GM19099 (cell line): ENCODE data around the gene XYLB.

Source experiments
- POLR2A ChIP-seq: IDR thresholded peaks from 3 replicates; pipeline ENCODE4 v1.6.1; 2011; ENCODE audit warnings: low read depth; ENCODE audit not compliant: insufficient read length; ENCODE audit errors: extremely low read depth

XYLB gene

GRCh38 chr3:38397320-38397719 lies 50.7 kb downstream of the XYLB start:
- TF ChIP-seq POLR2A, result no peak

GRCh38 chr3:38401246-38401962 lies 54.8 kb downstream of the XYLB start:
- no peak for TF ChIP-seq POLR2A

- TF ChIP-seq POLR2A, result no peak
These were observed 57.7 kb downstream of the XYLB start for GRCh38 chr3:38404286-38404685.

GRCh38 chr3:38411591-38411990 lies 65.0 kb downstream of the XYLB start:
- TF ChIP-seq POLR2A, result no peak

DNA sequence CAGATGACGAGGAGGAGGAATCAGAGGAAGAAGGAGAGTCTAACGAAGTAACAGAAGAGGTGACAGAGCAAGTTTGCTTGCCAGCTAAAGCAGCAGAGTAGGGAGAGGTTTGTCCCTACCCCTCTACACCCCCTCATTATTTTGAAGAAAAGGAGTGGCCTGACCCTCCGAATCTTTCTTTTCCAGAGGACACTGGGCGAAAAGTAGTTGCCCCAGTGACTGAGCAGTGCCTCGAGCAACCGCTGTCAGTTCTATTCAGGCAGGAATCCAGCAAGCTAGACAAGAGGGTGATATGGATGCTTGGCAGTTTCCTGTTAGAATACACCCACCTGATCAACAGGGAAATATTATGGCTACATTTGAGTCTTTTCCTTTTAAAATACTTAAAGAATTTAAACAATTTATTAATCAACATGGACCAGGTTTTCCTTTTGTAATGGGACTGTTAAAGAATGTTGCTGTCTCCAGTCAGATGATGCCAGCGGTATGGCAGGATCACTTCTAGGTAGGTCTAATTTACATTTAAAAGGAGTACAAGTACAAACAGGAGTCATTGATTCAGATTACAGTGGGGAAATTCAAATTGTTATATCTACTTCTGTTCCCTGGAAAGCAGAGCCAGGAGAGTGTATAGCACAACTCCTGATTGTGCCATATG lies 75.2 kb downstream of the XYLB start:
- TF ChIP-seq POLR2A, result no peak

DNA sequence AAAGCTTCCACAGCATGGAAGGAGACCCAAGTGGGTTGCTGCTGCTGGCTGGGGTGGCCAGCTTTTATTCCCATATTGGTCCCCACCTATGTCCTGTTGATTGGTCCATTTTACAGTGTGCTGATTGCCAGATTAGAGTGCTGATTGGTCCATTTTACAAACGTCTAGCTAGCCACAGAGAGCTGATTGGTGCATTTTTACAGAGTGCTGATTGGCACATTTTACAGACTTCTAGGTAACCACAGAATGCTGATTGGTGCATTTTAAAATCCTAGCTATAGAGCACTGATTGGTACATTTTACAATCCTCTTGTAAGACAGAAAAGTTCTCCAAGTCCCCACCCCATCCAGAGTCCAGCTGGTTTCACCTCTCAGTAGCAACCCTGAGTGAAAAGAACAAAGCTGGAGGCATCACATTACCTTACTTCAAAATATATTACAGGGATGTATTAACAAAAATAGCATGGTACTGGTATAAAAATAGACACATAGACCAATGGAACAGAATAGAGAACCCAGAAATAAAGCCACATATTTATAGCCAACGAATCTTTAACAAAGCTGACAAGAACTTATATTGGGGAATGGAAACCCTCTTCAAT lies 99.6 kb downstream of the XYLB start:
- no peak for TF ChIP-seq POLR2A

- no peak for TF ChIP-seq POLR2A
These were observed 100.2 kb downstream of the XYLB start for GRCh38 chr3:38446812-38447211.

- no peak for TF ChIP-seq POLR2A
These were observed 104.3 kb downstream of the XYLB start for GRCh38 chr3:38450853-38451252.

DNA sequence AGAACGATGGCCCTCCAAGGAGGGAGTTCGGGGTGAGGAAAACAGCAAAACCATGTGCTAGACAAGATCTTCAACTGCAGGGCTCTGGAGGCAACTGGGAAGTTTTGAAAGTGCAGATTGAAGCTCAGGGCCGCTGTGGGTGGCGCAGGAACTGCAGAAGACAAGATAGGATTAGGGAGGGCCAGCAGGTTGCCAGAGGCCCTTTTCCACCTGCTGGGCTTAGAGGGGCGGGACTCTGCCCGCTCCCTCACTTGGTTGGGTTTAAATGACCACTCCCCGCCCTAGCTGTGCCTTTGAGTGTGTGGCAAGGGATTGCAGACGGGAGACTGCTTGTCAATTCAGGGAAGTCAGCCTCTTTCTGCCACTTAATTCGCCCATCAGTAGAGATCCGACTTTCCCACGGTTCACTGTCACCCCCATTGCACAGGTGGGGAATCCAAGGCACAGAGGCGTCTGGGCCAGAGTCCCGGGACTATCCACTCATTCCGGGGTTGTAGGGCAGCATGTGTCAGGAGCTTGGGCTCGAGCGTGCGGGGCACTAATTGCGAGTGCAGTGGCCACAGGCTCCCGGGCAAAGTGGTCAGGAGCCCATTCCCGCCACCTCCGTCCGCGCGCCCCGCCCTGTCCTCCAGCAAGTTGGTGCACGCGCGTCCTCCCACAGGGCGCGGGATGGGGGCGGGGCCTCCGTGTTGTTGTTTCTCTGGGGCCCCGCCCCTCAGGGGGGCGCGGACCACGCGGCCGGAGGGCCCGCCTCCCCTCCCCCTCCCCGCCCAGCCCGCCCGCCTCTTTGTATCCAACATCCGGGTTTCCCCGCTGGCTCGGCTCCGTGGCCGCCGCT lies 106.7 kb downstream of the XYLB start, which contains the start of gene ACVR2B:
Gene ACVR2B (plus strand): TSS at position 816 of the 838 bp plus-strand sequence. CDS start 433 bp downstream, outside the sequence.
- no peak for TF ChIP-seq POLR2A

DNA sequence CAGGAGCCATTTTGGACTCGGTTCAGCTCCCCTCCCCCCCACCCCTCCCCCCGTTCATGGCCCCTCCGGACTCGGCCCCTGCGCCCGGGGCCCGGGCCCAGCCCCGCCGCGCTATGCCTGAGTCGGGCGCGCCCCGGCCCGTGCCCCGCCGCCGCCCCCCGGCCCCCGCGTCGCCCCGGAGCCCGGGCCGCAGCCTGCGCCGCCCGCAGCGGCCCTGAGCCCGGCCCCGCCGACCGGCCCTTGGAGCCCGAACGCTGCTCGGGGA lies 107.3 kb downstream of the XYLB start:
- TF ChIP-seq POLR2A, result no peak

DNA sequence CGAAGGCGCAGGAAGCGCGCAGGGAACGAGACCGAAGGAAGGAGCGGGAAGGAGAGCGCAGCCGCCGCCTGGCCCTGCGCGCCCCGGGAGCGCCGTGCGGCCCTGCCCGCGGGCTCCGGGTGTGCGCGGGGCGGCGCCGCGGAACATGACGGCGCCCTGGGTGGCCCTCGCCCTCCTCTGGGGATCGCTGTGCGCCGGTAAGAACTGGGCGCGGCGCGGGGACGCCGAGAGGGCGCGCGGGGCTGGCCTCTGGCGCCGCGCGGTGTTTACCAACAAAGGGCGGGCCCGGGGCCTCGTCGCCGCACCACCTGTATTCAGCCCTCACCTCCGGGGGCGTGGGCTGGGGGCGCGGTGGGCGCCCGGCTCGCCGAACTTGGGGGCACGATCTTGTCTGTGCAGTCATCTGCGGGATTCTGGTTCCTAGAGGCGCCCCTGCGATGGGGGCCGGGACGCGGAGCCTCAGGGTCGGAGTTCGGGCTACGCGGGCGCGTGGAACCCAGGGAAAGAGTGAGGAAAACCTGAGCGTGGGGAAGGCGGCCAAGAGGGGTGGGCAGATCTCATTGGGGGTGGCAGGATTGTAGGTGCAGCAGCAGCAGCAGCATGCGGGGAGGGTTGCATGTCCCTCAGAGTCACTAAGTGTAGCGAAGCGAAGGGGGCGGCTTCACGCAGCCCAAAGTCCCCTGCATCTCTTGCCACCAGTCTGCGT lies 107.7 kb downstream of the XYLB start:
- no peak for TF ChIP-seq POLR2A

DNA sequence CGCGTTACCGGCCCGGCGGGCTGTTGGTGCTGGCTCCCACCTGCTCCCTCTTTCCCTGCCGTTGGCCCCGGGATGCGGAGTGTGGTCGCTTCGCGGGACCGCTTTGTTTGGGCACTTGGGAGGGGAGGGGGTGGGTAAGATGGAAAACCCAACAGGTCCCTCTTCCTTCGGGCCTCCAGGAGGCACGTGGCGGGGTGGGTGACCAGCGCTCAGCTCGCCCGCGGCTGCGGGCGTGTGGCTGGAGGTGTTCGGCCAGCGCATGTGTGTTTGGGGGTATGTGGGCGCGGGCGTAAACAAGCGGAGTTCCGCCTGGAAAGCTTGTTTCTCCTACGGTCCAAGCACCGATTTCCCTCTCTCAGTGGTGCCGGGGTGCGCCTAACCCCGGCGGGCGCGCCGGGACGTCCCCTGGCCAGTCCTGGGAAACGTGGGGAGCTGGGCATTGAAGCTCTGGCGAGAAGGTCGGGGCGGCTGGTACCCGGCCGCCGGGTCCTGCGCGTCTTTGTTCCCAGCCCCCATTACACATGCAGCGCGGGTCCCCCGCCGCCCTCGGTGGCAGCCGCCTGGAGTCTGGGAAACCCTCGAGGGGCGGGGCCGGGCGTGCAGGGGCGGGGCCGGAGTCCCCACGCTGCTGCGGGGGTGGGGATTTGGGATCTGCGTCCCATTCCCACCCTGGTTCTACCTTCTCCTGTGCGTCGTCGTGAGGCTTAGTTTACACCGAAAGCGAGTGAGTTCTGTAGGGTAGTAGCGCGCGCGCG lies 108.5 kb downstream of the XYLB start:
- no peak for TF ChIP-seq POLR2A

DNA sequence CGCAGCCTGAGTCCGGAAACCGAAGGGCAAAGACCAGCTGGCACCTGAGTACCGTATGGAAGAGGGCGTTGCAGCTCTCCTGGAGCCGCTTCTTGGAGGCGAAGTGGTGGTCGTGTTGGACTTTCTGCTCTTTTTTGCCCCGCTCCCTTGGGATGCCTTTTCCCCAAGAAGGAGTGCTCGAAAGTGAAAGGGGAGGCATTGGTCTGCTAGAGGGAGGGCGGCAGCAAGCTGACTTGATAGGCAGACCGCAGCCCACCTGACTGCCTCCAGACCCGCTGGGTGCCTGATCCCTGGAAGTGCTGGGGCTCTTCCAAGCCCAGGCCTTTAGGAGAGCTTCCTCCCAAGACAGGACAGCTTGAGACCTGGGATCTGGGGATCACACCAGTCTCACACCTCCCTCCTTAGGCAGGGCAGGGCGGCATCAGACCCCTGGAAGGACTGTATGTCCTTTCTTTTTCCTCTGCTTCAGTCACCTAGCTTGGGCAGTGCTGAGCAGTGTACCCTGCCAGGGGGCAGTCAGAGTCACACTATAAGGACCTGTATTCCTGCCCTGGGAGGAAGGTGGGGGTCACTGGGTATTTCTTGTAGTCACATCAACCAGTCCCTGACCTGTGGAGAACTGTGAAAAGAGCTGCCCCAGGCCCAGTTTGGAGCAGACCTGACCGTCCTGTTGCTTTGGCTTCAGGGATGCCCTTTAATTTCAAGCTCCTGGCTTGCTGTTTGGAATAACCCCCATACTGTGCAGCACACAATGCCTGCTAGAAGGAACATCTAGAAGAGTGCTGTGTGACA lies 109.2 kb downstream of the XYLB start:
- TF ChIP-seq POLR2A, result no peak
